Neuronal stem cell (in vitro differentiated cells): ENCODE results near the gene NAT16.
A peak's percentile ranks its signal among the peaks of the same experiment; 100 is the strongest.

Source experiments
- DNase-seq: peaks from one replicate; pipeline ENCODE4 v3.0.0-alpha.2; 2013; ENCODE audit warnings: low spot score
- H2AFZ ChIP-seq: one replicate; pipeline ENCODE4 v1.6.1; 2013; ENCODE audit warnings: mild to moderate bottlenecking, low read length, inconsistent platforms
- H2AK5ac ChIP-seq: 2 replicates; pipeline ENCODE4 v1.6.1; 2013; ENCODE audit warnings: low read depth, mild to moderate bottlenecking, inconsistent platforms, low read length, moderate library complexity, mixed read lengths
- H2BK120ac ChIP-seq: 2 replicates; pipeline ENCODE4 v1.6.1; 2013; ENCODE audit warnings: low read depth, mild to moderate bottlenecking, inconsistent platforms, low read length, moderate library complexity, mixed read lengths
- H2BK12ac ChIP-seq: one replicate; pipeline ENCODE4 v1.6.1; 2013; ENCODE audit warnings: low read length, inconsistent platforms
- H2BK15ac ChIP-seq: 2 replicates; pipeline ENCODE4 v1.6.1; 2013; ENCODE audit warnings: mild to moderate bottlenecking, low read length, inconsistent platforms, mixed read lengths
- H2BK5ac ChIP-seq: one replicate; pipeline ENCODE4 v1.6.1; 2013; ENCODE audit warnings: inconsistent platforms, mild to moderate bottlenecking, low read length, moderate library complexity
- H3K14ac ChIP-seq: one replicate; pipeline ENCODE4 v1.6.1; 2013; ENCODE audit warnings: low read length, inconsistent platforms
- H3K18ac ChIP-seq: 2 replicates; pipeline ENCODE4 v1.6.1; 2013; ENCODE audit warnings: low read length, inconsistent platforms
- H3K23ac ChIP-seq: 2 replicates; pipeline ENCODE4 v1.6.1; 2013; ENCODE audit warnings: low read depth, mild to moderate bottlenecking, mixed read lengths, low read length, inconsistent platforms; ENCODE audit not compliant: poor library complexity
- H3K27ac ChIP-seq: replicated peaks from 3 replicates; pipeline ENCODE4 v1.5.1; 2013; ENCODE audit warnings: low read length, inconsistent platforms
- H3K27me3 ChIP-seq, 3 experiments: 2 replicates each; pipeline ENCODE4 v1.6.1; 2013; ENCODE audit warnings: low read length in 3 of 3, mild to moderate bottlenecking in 2 of 3, inconsistent platforms in 1 of 3, low read depth in 1 of 3, mixed read lengths in 1 of 3, moderate library complexity in 1 of 3; ENCODE audit not compliant: control insufficient read depth in 3 of 3, insufficient read depth in 3 of 3
- H3K36me3 ChIP-seq, 2 donors: replicated peaks in 1 of 2; 2 replicates each; pipeline ENCODE4 v1.6.1; 2013; ENCODE audit warnings: low read length in 2 of 2; ENCODE audit not compliant: control insufficient read depth in 2 of 2, insufficient read depth in 2 of 2
- H3K4ac ChIP-seq: 2 replicates; pipeline ENCODE4 v1.6.1; 2013; ENCODE audit warnings: inconsistent platforms, mild to moderate bottlenecking, low read length, moderate library complexity
- H3K4me1 ChIP-seq, 2 donors: 1 replicate in 1 of 2; 2 replicates in 1 of 2; pipeline ENCODE4 v1.6.1; 2013; ENCODE audit warnings: low read length in 2 of 2, low read depth in 1 of 2; ENCODE audit not compliant: control insufficient read depth in 2 of 2, insufficient read depth in 1 of 2
- H3K4me2 ChIP-seq: one replicate; pipeline ENCODE4 v1.6.1; 2013; ENCODE audit warnings: mild to moderate bottlenecking, low read length, inconsistent platforms; ENCODE audit not compliant: insufficient read depth, poor library complexity, severe bottlenecking
- H3K4me3 ChIP-seq, 2 donors: 2 replicates each; pipeline ENCODE4 v1.5.1; 2013; ENCODE audit warnings: low read length in 2 of 2, mild to moderate bottlenecking in 2 of 2, inconsistent platforms in 1 of 2, moderate library complexity in 1 of 2
- H3K79me1 ChIP-seq: one replicate; pipeline ENCODE4 v1.6.1; 2013; ENCODE audit warnings: low read depth, mild to moderate bottlenecking, inconsistent platforms, low read length, moderate library complexity
- H3K9ac ChIP-seq: one replicate; pipeline ENCODE4 v1.6.1; 2013; ENCODE audit warnings: mild to moderate bottlenecking, low read depth, low read length, inconsistent platforms; ENCODE audit not compliant: poor library complexity
- H3K9me3 ChIP-seq, 2 donors: replicated peaks in 1 of 2; 2 replicates each; pipeline versions ENCODE3 to v1.6.1; 2013; ENCODE audit warnings: low read length in 2 of 2, mild to moderate bottlenecking in 2 of 2, inconsistent platforms in 1 of 2, low read depth in 1 of 2, mixed read lengths in 1 of 2, moderate library complexity in 1 of 2; ENCODE audit not compliant: control insufficient read depth in 2 of 2, insufficient read depth in 1 of 2
- H4K8ac ChIP-seq: one replicate; pipeline ENCODE4 v1.6.1; 2013; ENCODE audit warnings: low read depth, mild to moderate bottlenecking, inconsistent platforms, low read length, moderate library complexity
- H4K91ac ChIP-seq: one replicate; pipeline ENCODE4 v1.6.1; 2013; ENCODE audit warnings: low read length, low read depth, mild to moderate bottlenecking, inconsistent platforms; ENCODE audit not compliant: poor library complexity
- WGBS, 2 donors: extraction: QIAGEN DNeasy Blood & Tissue Kit; methylation state at CpG; one replicate each; pipeline ENCODE4 v1.1.7; 2013; ENCODE audit warnings: missing lambda C conversion rate in 2 of 2, mixed read lengths in 1 of 2; ENCODE audit not compliant: insufficient read length in 2 of 2, insufficient replicate concordance in 1 of 2; ENCODE audit errors: extremely low coverage in 2 of 2; 5-methylcytosine and 5-hydroxymethylcytosine counted together

The NAT16 gene

DNA sequence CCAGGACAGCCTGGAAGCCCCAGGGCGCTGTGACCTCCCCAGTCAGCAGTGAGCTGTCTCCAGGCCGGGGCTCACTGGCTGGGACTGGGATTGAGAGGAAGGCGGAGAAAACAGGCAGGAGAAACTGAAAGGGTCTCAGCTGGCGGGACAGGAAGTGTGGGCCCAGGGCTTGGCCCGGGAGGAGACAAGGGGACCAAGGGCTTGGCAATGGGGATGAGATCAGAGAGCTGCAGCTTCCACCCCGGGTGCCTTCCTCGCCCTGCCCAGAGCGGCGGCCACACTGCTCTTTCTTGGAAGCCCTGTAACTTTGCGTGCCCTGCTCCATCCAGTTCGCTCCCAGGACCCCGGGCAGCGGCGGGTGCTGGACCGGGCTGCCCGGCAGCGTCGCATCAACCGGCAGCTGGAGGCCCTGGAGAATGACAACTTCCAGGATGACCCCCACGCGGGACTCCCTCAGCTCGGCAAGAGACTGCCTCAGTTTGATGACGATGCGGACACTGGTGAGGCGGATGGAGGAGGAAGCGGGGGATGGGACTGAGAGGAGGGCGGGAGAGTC lies 42.3 kb upstream of the NAT16 start:
- no peak overlapping the region for H3K27ac ChIP-seq
- H3K23ac ChIP-seq = no peak overlapping the region
- H2BK15ac ChIP-seq = no peak overlapping the region
- H2BK5ac ChIP-seq = no peak overlapping the region
- H2AK5ac ChIP-seq = no peak overlapping the region
- H3K36me3 ChIP-seq = peaks cover 12 to 26% of the 10 kb centered on the region in 2 donors
- H4K91ac ChIP-seq = no peak overlapping the region
- H3K4me2 ChIP-seq = no peak overlapping the region
- H3K79me1 ChIP-seq = peaks cover 5% of the 10 kb centered on the region
- H2BK12ac ChIP-seq = no peak overlapping the region
- DNase-seq = no peak
- H3K9me3 ChIP-seq = no peaks in the 10 kb centered on the region
- H3K4me1 ChIP-seq = peaks cover 0 to 5% of the 10 kb centered on the region in 2 donors
- no peaks in the 10 kb centered on the region for H3K27me3 ChIP-seq
- no peak overlapping the region for H2BK120ac ChIP-seq
- no peak overlapping the region for H3K18ac ChIP-seq
- no peak overlapping the region for H3K4ac ChIP-seq
- no peak overlapping the region for H2AFZ ChIP-seq
- no peak overlapping the region for H3K9ac ChIP-seq
- H3K14ac ChIP-seq = no peak overlapping the region
- no peak overlapping the region for H4K8ac ChIP-seq
- no peak overlapping the region for H3K4me3 ChIP-seq
- WGBS, 2 donors = no CpG with 5 or more reads among the region's 27 CpGs

DNA sequence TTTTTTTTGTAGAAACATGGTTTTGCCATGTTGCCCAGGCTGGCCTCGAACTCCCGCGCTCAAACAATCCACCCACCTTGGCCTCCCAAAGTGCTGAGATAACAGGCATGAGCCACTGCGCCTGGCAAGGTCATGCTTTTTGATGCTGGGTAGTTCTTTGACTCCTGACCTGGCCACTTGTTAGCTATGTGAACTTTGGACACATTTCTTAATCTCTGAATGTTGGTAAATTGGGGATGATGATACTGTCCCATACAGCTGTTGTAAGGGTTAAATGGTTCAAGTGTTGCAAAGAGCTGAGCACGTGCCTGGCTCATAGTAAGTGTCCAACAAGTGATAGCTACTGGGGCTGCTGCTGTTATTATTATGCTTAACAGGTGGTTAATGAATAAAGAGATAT lies 40.2 kb upstream of the NAT16 start:
- Histone ChIP-seq H3K14ac (no peak overlapping the region), H3K4me3 (no peak overlapping the region), H2BK15ac (no peak overlapping the region), H2AFZ (no peak overlapping the region), H3K23ac (no peak overlapping the region), H2BK5ac (no peak overlapping the region), H3K27me3 (no peaks in the 10 kb centered on the region), H3K27ac (no peak overlapping the region), H3K9ac (no peak overlapping the region), H3K18ac (no peak overlapping the region), H3K4me1 (peaks cover 6 to 11% of the 10 kb centered on the region in 2 donors), H3K36me3 (peaks cover 7 to 27% of the 10 kb centered on the region in 2 donors), H3K79me1 (peaks cover 12% of the 10 kb centered on the region), H3K4ac (no peak overlapping the region), H2AK5ac (no peak overlapping the region), H3K9me3 (no peaks in the 10 kb centered on the region), H4K8ac (no peak overlapping the region), H3K4me2 (no peak overlapping the region), H4K91ac (no peak overlapping the region), H2BK120ac (no peak overlapping the region), H2BK12ac (no peak overlapping the region)
- DNase-seq = no peak
- no CpG with 5 or more reads among the region's 5 CpGs for WGBS, 2 donors

DNA sequence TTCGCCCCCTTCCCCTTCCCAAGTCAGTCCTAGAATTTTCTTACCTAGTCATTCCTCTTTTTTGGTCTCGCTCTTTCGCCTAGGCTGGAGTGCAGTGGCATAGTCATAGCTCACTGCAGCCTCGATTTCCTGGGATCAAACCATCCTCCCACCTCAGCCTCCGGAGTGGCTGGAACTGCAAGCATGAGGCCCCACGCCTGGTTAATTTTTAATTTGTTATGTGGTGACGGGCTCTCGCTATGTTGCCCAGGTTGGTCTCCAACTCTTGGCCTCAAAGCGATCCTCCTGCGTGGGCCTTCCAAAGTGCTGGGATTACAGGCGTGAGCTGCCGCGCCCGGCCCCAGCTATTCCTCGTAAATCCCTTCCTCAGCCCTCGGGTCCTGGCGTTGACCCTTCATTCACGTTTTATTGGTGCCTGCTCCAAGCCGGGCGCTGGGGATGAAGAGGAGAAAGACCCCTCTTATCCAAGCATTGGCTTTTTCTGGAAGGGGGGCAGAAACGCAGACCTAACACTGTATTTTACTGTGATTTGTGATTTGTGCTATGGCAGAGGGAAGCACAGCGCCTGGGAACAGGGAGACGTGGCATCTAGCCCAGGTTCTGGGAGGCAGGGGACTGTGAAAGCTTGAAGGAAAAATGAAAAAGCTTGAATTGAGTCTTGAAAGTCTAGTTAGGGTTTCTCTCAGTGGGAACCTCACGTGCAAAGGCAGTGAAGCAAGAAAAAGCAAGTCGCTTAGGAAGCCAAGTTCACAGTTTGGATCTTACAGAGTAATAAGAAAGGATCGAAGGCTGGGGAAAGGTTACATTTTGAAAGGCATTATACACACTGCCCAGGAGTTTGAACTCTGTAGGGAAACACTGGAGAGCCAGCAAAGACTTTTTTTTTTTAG lies 38.4 kb upstream of the NAT16 start:
- no peak overlapping the region for H2BK15ac ChIP-seq
- H4K91ac ChIP-seq = no peak overlapping the region
- no peak for DNase-seq

More for the DNA sequence above, 38.4 kb upstream of the NAT16 start:
- Histone ChIP-seq H2BK12ac (no peak overlapping the region), H3K4me1 (peaks cover 6 to 11% of the 10 kb centered on the region in 2 donors), H3K27me3 (no peaks in the 10 kb centered on the region), H3K79me1 (peaks cover 12% of the 10 kb centered on the region), H3K9ac (peak overlapping the region; percentile 87), H3K18ac (peak overlapping the region; percentile 24), H3K23ac (peak overlapping the region; percentile 65), H2AK5ac (no peak overlapping the region), H4K8ac (no peak overlapping the region), H3K27ac (no peak overlapping the region), H3K4me2 (peak overlapping the region; percentile 91), H2BK120ac (no peak overlapping the region), H3K4me3 (peak overlapping the region; percentile 76 to 89), H2AFZ (peak overlapping the region; percentile 84), H3K4ac (no peak overlapping the region), H2BK5ac (no peak overlapping the region), H3K14ac (no peak overlapping the region), H3K9me3 (no peaks in the 10 kb centered on the region), H3K36me3 (peaks cover 3 to 19% of the 10 kb centered on the region in 2 donors)
- WGBS, 2 donors = no CpG with 5 or more reads among the region's 26 CpGs
